Epithelial cell of esophagus (primary cell): ENCODE results near the gene TBC1D22B.
"Not testable (repeated sequence)": the region's sequence is repeated elsewhere in the genome, so short reads cannot be mapped to it uniquely, and the experiment has no call there.

ENCODE experiments used
- DNase-seq: peaks from one replicate; pipeline ENCODE4 v3.0.0; 2010; ENCODE audit warnings: low read depth
- H3K4me3 ChIP-seq: 2 replicates; pipeline ENCODE4 v1.5.1; 2011; ENCODE audit warnings: mild to moderate bottlenecking, low read length, control low read depth
- CTCF ChIP-seq: IDR thresholded peaks from 2 replicates; pipeline ENCODE4 v1.5.1; 2011; ENCODE audit warnings: low read depth, mild to moderate bottlenecking, low read length, control low read depth, inconsistent platforms; ENCODE audit not compliant: insufficient read depth; ENCODE audit errors: missing control alignments

Gene TBC1D22B

GRCh38 chr6:37343248-37343647, 85.7 kb downstream of the TBC1D22B start:
- no peak for DNase-seq
- TF ChIP-seq CTCF = no peak
- no peak overlapping the region for H3K4me3 ChIP-seq

GRCh38 chr6:37344308-37344707, 86.7 kb downstream of the TBC1D22B start:
- DNase-seq = no peak
- H3K4me3 ChIP-seq = no peak overlapping the region
- no peak for TF ChIP-seq CTCF

GRCh38 chr6:37345804-37346203, 88.2 kb downstream of the TBC1D22B start:
- not testable (repeated sequence) for DNase-seq, H3K4me3 ChIP-seq

GRCh38 chr6:37347177-37347576, 89.6 kb downstream of the TBC1D22B start:
- no peak for DNase-seq
- no peak overlapping the region for H3K4me3 ChIP-seq
- TF ChIP-seq CTCF = no peak

- no peak for TF ChIP-seq CTCF
- H3K4me3 ChIP-seq = no peak overlapping the region
- peak; percentile 30 for DNase-seq
Observed at GRCh38 chr6:37347670-37348111, 90.1 kb downstream of the TBC1D22B start.

- TF ChIP-seq CTCF = no peak
- no peak overlapping the region for H3K4me3 ChIP-seq
- DNase-seq = no peak
Observed at GRCh38 chr6:37351027-37351426, 93.5 kb downstream of the TBC1D22B start.

GRCh38 chr6:37352384-37352783, 94.8 kb downstream of the TBC1D22B start:
- no peak for TF ChIP-seq CTCF
- DNase-seq = no peak

GRCh38 chr6:37353761-37354525, 96.4 kb downstream of the TBC1D22B start, which contains the start of gene RNF8:
RNF8 (plus strand) TSS chr6:37353983; CDS start chr6:37354165, 182 bp downstream.
- no peak for TF ChIP-seq CTCF
- H3K4me3 ChIP-seq = peak within 1 kb of the TSS; percentile 89
- DNase-seq = peak; percentile 90

More at GRCh38 chr6:37352384-37352783, 94.8 kb downstream of the TBC1D22B start:
- H3K4me3 ChIP-seq = no peak overlapping the region
